ENCODE measurements around the gene ECHS1. TPM values are rescaled to one million over a fixed set of nuclear protein-coding genes. Genes with fewer than 3 reads are reported as not detected.

The ECHS1 gene
- total and polyA plus RNA-seq, 10 of the 15 experiments (the other 5 are each of a cell fraction or from before 2014, with no cell fraction given), result 32.7 to 164 (median 62.4) TPM

DNA sequence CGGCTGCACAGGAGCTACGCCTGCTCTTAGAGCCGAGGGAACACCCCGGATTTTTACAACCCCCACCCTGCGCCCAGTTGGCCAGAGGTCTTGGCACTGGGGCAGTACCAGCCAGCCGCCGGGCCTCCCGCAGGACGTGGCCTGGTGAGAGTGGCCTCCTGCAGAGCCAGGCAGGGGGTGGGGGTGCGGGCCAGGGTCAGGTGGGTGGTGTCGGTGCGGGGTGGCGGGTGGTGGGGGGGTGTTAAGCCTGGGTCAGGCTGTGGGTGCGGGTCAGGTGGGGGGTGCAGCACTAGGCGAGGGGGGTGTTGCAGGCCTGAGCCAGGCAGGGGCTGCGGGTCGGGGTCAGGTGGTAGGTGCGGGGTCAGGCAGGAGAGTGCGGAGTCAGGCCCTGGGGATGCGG is 647 bp downstream of the ECHS1 start:
- Histone ChIP-seq H3K27me3 (replicated peaks in 1 of 2; ENCODE audit: control insufficient read depth in 2 of 2, insufficient read depth in 2 of 2, low read length in 1 of 2) (no peaks in the 10 kb centered on the region), H3K36me3 (ENCODE audit: control insufficient read depth in 2 of 2, insufficient read depth in 2 of 2, low read length in 1 of 2) (peaks cover 0 to 8% of the 10 kb centered on the region in 2 experiments; a peak in 3 of 4 replicates), H3K27ac (ENCODE audit: control insufficient read depth, insufficient read depth) (no peak overlapping the region), H3K4me3 (peak overlapping the region; percentile 47), H4K20me1 (ENCODE audit: control insufficient read depth, insufficient read depth) (no peaks in the 10 kb centered on the region), H3K79me2 (ENCODE audit: control insufficient read depth, insufficient read depth, low read length) (peaks cover 5% of the 10 kb centered on the region), H3K9me3 (replicated peaks; ENCODE audit: control insufficient read depth, insufficient read depth, low read length) (no peaks in the 10 kb centered on the region), H3K4me1 (ENCODE audit: control insufficient read depth, insufficient read depth, low read length) (peaks cover 8% of the 10 kb centered on the region; the same call in 1 of the 2 replicates), H3K9ac (ENCODE audit: control insufficient read depth, insufficient read depth, low read length) (peak overlapping the region; percentile 29; the same call in 1 of the 2 replicates), H3K4me2 (ENCODE audit: control insufficient read depth, insufficient read depth) (peak overlapping the region; percentile 74), H2AFZ (ENCODE audit: control insufficient read depth, low read depth, low read length) (no peak overlapping the region)
- ChIA-PET SMC1A (ENCODE audit: uncharacterized antibody, unreplicated experiment) (interaction anchor here (1.6 kb wide), 1 partner anchor 11 kb away, joined by 5 read pairs; no protein-coding TSS in a partner anchor), RAD21 (ENCODE audit: unreplicated experiment) (no interaction called here), POLR2A (interaction anchor here (1.7 kb wide), 1 partner anchor 18 kb away, joined by 7 read pairs; no protein-coding TSS in a partner anchor), CTCF (no interaction called here)
- FAIRE-seq (no peak), DNase-seq (ENCODE audit: low read depth, low spot score) (no peak), ATAC-seq (no peak)
- in situ Hi-C loops (cut with MboI) (no loop called here), intact Hi-C loops (cut with micrococcal nuclease; ENCODE audit: unreplicated experiment) (loop anchor here (2.0 kb wide), 1 partner anchor 16 kb away; no protein-coding TSS in a partner anchor)
- no peak for TF ChIP-seq SMAD5 (IDR thresholded peaks at IDR 0.05; ENCODE audit: low read depth)
- TF ChIP-seq, protein P1, sequence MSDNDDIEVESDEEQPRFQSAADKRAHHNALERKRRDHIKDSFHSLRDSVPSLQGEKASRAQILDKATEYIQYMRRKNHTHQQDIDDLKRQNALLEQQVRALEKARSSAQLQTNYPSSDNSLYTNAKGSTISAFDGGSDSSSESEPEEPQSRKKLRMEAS (IDR thresholded peaks at IDR 0.05; ENCODE audit: low read depth, low read length), result no peak
- TF ChIP-seq RFX5 (IDR thresholded peaks at IDR 0.05; ENCODE audit: low read depth, low read length), result no peak
- TF ChIP-seq, protein P2, sequence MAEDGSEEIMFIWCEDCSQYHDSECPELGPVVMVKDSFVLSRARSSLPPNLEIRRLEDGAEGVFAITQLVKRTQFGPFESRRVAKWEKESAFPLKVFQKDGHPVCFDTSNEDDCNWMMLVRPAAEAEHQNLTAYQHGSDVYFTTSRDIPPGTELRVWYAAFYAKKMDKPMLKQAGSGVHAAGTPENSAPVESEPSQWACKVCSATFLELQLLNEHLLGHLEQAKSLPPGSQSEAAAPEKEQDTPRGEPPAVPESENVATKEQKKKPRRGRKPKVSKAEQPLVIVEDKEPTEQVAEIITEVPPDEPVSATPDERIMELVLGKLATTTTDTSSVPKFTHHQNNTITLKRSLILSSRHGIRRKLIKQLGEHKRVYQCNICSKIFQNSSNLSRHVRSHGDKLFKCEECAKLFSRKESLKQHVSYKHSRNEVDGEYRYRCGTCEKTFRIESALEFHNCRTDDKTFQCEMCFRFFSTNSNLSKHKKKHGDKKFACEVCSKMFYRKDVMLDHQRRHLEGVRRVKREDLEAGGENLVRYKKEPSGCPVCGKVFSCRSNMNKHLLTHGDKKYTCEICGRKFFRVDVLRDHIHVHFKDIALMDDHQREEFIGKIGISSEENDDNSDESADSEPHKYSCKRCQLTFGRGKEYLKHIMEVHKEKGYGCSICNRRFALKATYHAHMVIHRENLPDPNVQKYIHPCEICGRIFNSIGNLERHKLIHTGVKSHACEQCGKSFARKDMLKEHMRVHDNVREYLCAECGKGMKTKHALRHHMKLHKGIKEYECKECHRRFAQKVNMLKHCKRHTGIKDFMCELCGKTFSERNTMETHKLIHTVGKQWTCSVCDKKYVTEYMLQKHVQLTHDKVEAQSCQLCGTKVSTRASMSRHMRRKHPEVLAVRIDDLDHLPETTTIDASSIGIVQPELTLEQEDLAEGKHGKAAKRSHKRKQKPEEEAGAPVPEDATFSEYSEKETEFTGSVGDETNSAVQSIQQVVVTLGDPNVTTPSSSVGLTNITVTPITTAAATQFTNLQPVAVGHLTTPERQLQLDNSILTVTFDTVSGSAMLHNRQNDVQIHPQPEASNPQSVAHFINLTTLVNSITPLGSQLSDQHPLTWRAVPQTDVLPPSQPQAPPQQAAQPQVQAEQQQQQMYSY (CRISPR knock-in tag; IDR thresholded peaks at IDR 0.05), result no peak
- TF ChIP-seq JUND (IDR thresholded peaks at IDR 0.05; ENCODE audit: low read depth, low read length), result no peak
- no peak for TF ChIP-seq ETV6 (conservative IDR thresholded peaks at IDR 0.05 in 1 of 2, IDR thresholded peaks at IDR 0.05 in 1 of 2; ENCODE audit: borderline replicate concordance in 1 of 2, low read depth in 1 of 2)
- TF ChIP-seq POLR2AphosphoS5 (IDR thresholded peaks at IDR 0.05; ENCODE audit: low read length), result no peak
- WGBS (ENCODE audit: insufficient coverage, insufficient replicate concordance, low lambda C conversion rate, missing lambda C conversion rate), result 86% methylated on average over 5 of the region's 20 CpGs
- no TSS peak for BruUV-seq (replicated peaks)

All from GM12878 (cell line).